ENCODE measurements around the gene IFNAR1.

IFNAR1 gene

GRCh38 chr21:33350676-33351075 lies 25.9 kb downstream of the IFNAR1 start:
- TF ChIP-seq YY1 (IDR thresholded peaks at IDR 0.05; ENCODE audit: low read depth) (no peak), RAD21 (IDR thresholded peaks at IDR 0.05; ENCODE audit: low read depth) (no peak), USF1 (IDR thresholded peaks at IDR 0.05) (no peak), EP300 (IDR thresholded peaks at IDR 0.05; ENCODE audit: borderline replicate concordance) (no peak), FOXM1 (IDR thresholded peaks at IDR 0.05; ENCODE audit: borderline replicate concordance, low read depth) (no peak), TAF1 (IDR thresholded peaks at IDR 0.05; ENCODE audit: low read depth) (no peak), ZBTB7A (IDR thresholded peaks at IDR 0.05; ENCODE audit: low read depth) (no peak), CEBPB (IDR thresholded peaks at IDR 0.05) (no peak), TEAD4 (IDR thresholded peaks at IDR 0.05) (no peak), NFIC (IDR thresholded peaks at IDR 0.05) (no peak)
- TF ChIP-seq, protein P1, sequence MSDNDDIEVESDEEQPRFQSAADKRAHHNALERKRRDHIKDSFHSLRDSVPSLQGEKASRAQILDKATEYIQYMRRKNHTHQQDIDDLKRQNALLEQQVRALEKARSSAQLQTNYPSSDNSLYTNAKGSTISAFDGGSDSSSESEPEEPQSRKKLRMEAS (IDR thresholded peaks at IDR 0.05), result no peak
- TF ChIP-seq, protein P2, sequence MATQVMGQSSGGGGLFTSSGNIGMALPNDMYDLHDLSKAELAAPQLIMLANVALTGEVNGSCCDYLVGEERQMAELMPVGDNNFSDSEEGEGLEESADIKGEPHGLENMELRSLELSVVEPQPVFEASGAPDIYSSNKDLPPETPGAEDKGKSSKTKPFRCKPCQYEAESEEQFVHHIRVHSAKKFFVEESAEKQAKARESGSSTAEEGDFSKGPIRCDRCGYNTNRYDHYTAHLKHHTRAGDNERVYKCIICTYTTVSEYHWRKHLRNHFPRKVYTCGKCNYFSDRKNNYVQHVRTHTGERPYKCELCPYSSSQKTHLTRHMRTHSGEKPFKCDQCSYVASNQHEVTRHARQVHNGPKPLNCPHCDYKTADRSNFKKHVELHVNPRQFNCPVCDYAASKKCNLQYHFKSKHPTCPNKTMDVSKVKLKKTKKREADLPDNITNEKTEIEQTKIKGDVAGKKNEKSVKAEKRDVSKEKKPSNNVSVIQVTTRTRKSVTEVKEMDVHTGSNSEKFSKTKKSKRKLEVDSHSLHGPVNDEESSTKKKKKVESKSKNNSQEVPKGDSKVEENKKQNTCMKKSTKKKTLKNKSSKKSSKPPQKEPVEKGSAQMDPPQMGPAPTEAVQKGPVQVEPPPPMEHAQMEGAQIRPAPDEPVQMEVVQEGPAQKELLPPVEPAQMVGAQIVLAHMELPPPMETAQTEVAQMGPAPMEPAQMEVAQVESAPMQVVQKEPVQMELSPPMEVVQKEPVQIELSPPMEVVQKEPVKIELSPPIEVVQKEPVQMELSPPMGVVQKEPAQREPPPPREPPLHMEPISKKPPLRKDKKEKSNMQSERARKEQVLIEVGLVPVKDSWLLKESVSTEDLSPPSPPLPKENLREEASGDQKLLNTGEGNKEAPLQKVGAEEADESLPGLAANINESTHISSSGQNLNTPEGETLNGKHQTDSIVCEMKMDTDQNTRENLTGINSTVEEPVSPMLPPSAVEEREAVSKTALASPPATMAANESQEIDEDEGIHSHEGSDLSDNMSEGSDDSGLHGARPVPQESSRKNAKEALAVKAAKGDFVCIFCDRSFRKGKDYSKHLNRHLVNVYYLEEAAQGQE (IDR thresholded peaks at IDR 0.05; ENCODE audit: low read depth), result no peak

- TF ChIP-seq, protein P2 (IDR thresholded peaks at IDR 0.05; ENCODE audit: low read depth), result no peak
- no peak for TF ChIP-seq YY1 (IDR thresholded peaks at IDR 0.05; ENCODE audit: low read depth)
- TF ChIP-seq CREB1 (IDR thresholded peaks at IDR 0.05; ENCODE audit: low read depth), result no peak
- no peak for TF ChIP-seq NFIC (IDR thresholded peaks at IDR 0.05)
- TF ChIP-seq, protein P1 (IDR thresholded peaks at IDR 0.05), result no peak
- no peak for TF ChIP-seq TCF12 (IDR thresholded peaks at IDR 0.05; ENCODE audit: low read depth)
- no peak for TF ChIP-seq ZBTB7A (IDR thresholded peaks at IDR 0.05; ENCODE audit: low read depth)
These were observed 30.6 kb downstream of the IFNAR1 start for GRCh38 chr21:33355355-33355754.

DNA sequence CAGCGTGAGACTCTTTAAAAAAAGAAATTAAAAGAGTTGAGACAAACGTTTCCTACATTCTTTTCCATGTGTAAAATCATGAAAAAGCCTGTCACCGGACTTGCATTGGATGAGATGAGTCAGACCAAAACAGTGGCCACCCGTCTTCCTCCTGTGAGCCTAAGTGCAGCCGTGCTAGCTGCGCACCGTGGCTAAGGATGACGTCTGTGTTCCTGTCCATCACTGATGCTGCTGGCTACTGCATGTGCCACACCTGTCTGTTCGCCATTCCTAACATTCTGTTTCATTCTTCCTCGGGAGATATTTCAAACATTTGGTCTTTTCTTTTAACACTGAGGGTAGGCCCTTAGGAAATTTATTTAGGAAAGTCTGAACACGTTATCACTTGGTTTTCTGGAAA lies 31.2 kb downstream of the IFNAR1 start:
- TF ChIP-seq, protein P1 (IDR thresholded peaks at IDR 0.05), result no peak
- TF ChIP-seq USF1 (IDR thresholded peaks at IDR 0.05) (no peak), CEBPB (IDR thresholded peaks at IDR 0.05) (no peak), YY1 (IDR thresholded peaks at IDR 0.05; ENCODE audit: low read depth) (no peak), ZBTB7A (IDR thresholded peaks at IDR 0.05; ENCODE audit: low read depth) (no peak), RAD21 (IDR thresholded peaks at IDR 0.05; ENCODE audit: low read depth) (no peak), NFIC (IDR thresholded peaks at IDR 0.05) (no peak), TCF12 (IDR thresholded peaks at IDR 0.05; ENCODE audit: low read depth) (no peak), EGR1 (IDR thresholded peaks at IDR 0.05) (no peak), TAF1 (IDR thresholded peaks at IDR 0.05; ENCODE audit: low read depth) (no peak), EP300 (IDR thresholded peaks at IDR 0.05; ENCODE audit: borderline replicate concordance) (no peak)

GRCh38 chr21:33357177-33357576 lies 32.4 kb downstream of the IFNAR1 start:
- no peak for TF ChIP-seq TAF1 (IDR thresholded peaks at IDR 0.05; ENCODE audit: low read depth)
- TF ChIP-seq CEBPB (IDR thresholded peaks at IDR 0.05), result no peak
- TF ChIP-seq TCF12 (IDR thresholded peaks at IDR 0.05; ENCODE audit: low read depth), result no peak
- no peak for TF ChIP-seq EP300 (IDR thresholded peaks at IDR 0.05; ENCODE audit: borderline replicate concordance)
- no peak for TF ChIP-seq YY1 (IDR thresholded peaks at IDR 0.05; ENCODE audit: low read depth)
- no peak for TF ChIP-seq USF1 (IDR thresholded peaks at IDR 0.05)
- TF ChIP-seq NFIC (IDR thresholded peaks at IDR 0.05), result no peak
- no peak for TF ChIP-seq CREB1 (IDR thresholded peaks at IDR 0.05; ENCODE audit: low read depth)
- TF ChIP-seq, protein P1 (IDR thresholded peaks at IDR 0.05), result no peak
- TF ChIP-seq FOXM1 (IDR thresholded peaks at IDR 0.05; ENCODE audit: borderline replicate concordance, low read depth), result no peak

- TF ChIP-seq ZBTB7A (IDR thresholded peaks at IDR 0.05; ENCODE audit: low read depth), result no peak
- no peak for TF ChIP-seq USF1 (IDR thresholded peaks at IDR 0.05)
- no peak for TF ChIP-seq TEAD4 (IDR thresholded peaks at IDR 0.05)
- no peak for TF ChIP-seq TAF1 (IDR thresholded peaks at IDR 0.05; ENCODE audit: low read depth)
- TF ChIP-seq RAD21 (IDR thresholded peaks at IDR 0.05; ENCODE audit: low read depth), result no peak
These were observed 34.7 kb downstream of the IFNAR1 start for GRCh38 chr21:33359446-33359845.
